ENCODE measurements around the gene BMPR1A. TPM values are rescaled to one million over a fixed set of nuclear protein-coding genes. Genes with fewer than 3 reads are reported as not detected.

The BMPR1A gene
- total and polyA plus RNA-seq, 2 experiments from 2014 or later, result 14.2 to 82.5 TPM

DNA sequence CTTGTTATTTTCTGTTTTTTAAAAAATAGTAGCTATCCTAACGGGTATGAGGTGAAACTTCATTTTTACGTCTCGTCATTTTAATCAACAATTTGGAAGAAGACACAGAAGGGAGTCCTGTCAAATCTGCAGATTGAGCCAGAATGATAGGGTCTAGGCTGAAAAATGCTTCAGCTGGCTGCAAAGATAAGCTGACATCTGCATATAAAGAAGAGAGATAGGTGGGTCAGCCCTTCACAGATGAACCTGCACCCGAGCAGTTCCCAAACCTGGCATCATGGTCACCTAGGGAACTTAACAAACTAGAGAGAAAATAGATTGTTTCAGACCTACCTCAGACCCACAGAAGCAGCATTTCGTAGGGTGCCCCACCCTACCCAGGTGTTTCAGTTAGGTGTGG lies 35.2 kb upstream of the BMPR1A start:
- TF ChIP-seq EZH2phosphoT487 (IDR thresholded peaks at IDR 0.05; ENCODE audit: unreplicated experiment) (no peak), EZH2 (IDR thresholded peaks at IDR 0.05; ENCODE audit: low read depth, unreplicated experiment) (no peak), STAT1 (IDR thresholded peaks at IDR 0.05; ENCODE audit: unreplicated experiment) (no peak), CREB1 (CRISPR knock-in tag; IDR thresholded peaks at IDR 0.05; ENCODE audit: low read depth) (no peak)
- TF ChIP-seq, protein P1, sequence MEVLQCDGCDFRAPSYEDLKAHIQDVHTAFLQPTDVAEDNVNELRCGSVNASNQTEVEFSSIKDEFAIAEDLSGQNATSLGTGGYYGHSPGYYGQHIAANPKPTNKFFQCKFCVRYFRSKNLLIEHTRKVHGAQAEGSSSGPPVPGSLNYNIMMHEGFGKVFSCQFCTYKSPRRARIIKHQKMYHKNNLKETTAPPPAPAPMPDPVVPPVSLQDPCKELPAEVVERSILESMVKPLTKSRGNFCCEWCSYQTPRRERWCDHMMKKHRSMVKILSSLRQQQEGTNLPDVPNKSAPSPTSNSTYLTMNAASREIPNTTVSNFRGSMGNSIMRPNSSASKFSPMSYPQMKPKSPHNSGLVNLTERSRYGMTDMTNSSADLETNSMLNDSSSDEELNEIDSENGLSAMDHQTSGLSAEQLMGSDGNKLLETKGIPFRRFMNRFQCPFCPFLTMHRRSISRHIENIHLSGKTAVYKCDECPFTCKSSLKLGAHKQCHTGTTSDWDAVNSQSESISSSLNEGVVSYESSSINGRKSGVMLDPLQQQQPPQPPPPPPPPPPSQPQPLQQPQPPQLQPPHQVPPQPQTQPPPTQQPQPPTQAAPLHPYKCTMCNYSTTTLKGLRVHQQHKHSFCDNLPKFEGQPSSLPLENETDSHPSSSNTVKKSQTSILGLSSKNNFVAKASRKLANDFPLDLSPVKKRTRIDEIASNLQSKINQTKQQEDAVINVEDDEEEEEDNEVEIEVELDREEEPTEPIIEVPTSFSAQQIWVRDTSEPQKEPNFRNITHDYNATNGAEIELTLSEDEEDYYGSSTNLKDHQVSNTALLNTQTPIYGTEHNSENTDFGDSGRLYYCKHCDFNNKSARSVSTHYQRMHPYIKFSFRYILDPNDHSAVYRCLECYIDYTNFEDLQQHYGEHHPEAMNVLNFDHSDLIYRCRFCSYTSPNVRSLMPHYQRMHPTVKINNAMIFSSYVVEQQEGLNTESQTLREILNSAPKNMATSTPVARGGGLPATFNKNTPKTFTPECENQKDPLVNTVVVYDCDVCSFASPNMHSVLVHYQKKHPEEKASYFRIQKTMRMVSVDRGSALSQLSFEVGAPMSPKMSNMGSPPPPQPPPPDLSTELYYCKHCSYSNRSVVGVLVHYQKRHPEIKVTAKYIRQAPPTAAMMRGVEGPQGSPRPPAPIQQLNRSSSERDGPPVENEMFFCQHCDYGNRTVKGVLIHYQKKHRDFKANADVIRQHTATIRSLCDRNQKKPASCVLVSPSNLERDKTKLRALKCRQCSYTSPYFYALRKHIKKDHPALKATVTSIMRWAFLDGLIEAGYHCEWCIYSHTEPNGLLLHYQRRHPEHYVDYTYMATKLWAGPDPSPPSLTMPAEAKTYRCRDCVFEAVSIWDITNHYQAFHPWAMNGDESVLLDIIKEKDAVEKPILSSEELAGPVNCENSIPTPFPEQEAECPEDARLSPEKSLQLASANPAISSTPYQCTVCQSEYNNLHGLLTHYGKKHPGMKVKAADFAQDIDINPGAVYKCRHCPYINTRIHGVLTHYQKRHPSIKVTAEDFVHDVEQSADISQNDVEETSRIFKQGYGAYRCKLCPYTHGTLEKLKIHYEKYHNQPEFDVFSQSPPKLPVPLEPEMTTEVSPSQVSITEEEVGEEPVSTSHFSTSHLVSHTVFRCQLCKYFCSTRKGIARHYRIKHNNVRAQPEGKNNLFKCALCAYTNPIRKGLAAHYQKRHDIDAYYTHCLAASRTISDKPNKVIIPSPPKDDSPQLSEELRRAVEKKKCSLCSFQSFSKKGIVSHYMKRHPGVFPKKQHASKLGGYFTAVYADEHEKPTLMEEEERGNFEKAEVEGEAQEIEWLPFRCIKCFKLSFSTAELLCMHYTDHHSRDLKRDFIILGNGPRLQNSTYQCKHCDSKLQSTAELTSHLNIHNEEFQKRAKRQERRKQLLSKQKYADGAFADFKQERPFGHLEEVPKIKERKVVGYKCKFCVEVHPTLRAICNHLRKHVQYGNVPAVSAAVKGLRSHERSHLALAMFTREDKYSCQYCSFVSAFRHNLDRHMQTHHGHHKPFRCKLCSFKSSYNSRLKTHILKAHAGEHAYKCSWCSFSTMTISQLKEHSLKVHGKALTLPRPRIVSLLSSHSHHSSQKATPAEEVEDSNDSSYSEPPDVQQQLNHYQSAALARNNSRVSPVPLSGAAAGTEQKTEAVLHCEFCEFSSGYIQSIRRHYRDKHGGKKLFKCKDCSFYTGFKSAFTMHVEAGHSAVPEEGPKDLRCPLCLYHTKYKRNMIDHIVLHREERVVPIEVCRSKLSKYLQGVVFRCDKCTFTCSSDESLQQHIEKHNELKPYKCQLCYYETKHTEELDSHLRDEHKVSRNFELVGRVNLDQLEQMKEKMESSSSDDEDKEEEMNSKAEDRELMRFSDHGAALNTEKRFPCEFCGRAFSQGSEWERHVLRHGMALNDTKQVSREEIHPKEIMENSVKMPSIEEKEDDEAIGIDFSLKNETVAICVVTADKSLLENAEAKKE (CRISPR knock-in tag; IDR thresholded peaks at IDR 0.05), result no peak
- H3K27me3 Mint-ChIP-seq (ENCODE audit: insufficient read depth, low read depth, poor library complexity), result no peaks in the 10 kb centered on the region
- H3K9me2 ChIP-seq (ENCODE audit: insufficient read depth), result peaks cover 4% of the 10 kb centered on the region; the same call in 1 of the 2 replicates
- no peaks in the 10 kb centered on the region for H4K20me1 ChIP-seq (replicated peaks; ENCODE audit: insufficient read depth)
- H3K4me1 Mint-ChIP-seq, result peaks cover 8% of the 10 kb centered on the region
- H3K27ac Mint-ChIP-seq, result no peak overlapping the region
- no peak overlapping the region for H3K4me3 ChIP-seq
- no peak overlapping the region for H3K27ac ChIP-seq (ENCODE audit: low read depth)
- no peaks in the 10 kb centered on the region for H3K36me3 ChIP-seq (ENCODE audit: insufficient read depth)
- ATAC-seq, result no peak
- no peak overlapping the region for H3K4me2 ChIP-seq
- no peaks in the 10 kb centered on the region for H3K36me3 Mint-ChIP-seq (ENCODE audit: low read depth)
- DNase-seq (ENCODE audit: low spot score), result no peak
- H3F3A ChIP-seq (replicated peaks; ENCODE audit: low read depth), result no peaks in the 10 kb centered on the region
- H3K4me1 ChIP-seq (ENCODE audit: insufficient read depth), result no peaks in the 10 kb centered on the region; the same call in 1 of the 2 replicates
- no peaks in the 10 kb centered on the region for H3K79me2 ChIP-seq (replicated peaks; ENCODE audit: insufficient read depth)
- no peak overlapping the region for H3K4me3 Mint-ChIP-seq
- no peaks in the 10 kb centered on the region for H3K27me3 ChIP-seq (ENCODE audit: insufficient read depth)
- no peaks in the 10 kb centered on the region for H3K9me3 Mint-ChIP-seq
- peak overlapping the region; percentile 77 for H2AFZ ChIP-seq

DNA sequence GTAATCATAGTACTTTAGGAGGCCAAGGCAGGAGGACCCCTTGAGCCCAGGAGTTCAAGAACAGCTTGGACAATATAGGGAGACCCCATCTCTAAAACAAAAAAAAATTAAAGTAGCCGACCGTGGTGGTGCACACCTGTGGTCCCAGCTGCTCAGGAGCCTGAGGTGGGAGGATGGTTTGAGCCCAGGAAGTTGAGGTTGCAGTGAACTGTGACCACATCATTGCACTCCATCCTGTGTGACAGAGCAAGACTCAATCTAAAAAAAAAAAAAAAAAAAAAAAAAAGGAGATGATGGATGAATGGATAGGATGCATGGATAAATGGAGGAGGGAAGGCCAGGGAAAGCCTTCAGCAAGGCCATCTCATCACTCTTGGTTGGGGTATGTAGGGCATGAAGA lies 33.4 kb upstream of the BMPR1A start:
- ATAC-seq (no peak), DNase-seq (ENCODE audit: low spot score) (no peak)
- Histone ChIP-seq H2AFZ (no peak overlapping the region), H3K27me3 (ENCODE audit: insufficient read depth) (no peaks in the 10 kb centered on the region), H3K4me3 (no peak overlapping the region), H3K79me2 (replicated peaks; ENCODE audit: insufficient read depth) (no peaks in the 10 kb centered on the region), H3F3A (replicated peaks; ENCODE audit: low read depth) (no peaks in the 10 kb centered on the region), H3K4me1 (ENCODE audit: insufficient read depth) (no peaks in the 10 kb centered on the region; the same call in 1 of the 2 replicates), H3K4me2 (no peak overlapping the region), H3K9me2 (ENCODE audit: insufficient read depth) (peaks cover 4% of the 10 kb centered on the region; the same call in 1 of the 2 replicates), H3K27ac (ENCODE audit: low read depth) (no peak overlapping the region), H4K20me1 (replicated peaks; ENCODE audit: insufficient read depth) (no peaks in the 10 kb centered on the region), H3K36me3 (ENCODE audit: insufficient read depth) (no peaks in the 10 kb centered on the region)
- no peak for TF ChIP-seq EZH2 (IDR thresholded peaks at IDR 0.05; ENCODE audit: low read depth, unreplicated experiment)
- TF ChIP-seq JUNB (IDR thresholded peaks at IDR 0.05; ENCODE audit: unreplicated experiment), result no peak
- TF ChIP-seq, protein P2, sequence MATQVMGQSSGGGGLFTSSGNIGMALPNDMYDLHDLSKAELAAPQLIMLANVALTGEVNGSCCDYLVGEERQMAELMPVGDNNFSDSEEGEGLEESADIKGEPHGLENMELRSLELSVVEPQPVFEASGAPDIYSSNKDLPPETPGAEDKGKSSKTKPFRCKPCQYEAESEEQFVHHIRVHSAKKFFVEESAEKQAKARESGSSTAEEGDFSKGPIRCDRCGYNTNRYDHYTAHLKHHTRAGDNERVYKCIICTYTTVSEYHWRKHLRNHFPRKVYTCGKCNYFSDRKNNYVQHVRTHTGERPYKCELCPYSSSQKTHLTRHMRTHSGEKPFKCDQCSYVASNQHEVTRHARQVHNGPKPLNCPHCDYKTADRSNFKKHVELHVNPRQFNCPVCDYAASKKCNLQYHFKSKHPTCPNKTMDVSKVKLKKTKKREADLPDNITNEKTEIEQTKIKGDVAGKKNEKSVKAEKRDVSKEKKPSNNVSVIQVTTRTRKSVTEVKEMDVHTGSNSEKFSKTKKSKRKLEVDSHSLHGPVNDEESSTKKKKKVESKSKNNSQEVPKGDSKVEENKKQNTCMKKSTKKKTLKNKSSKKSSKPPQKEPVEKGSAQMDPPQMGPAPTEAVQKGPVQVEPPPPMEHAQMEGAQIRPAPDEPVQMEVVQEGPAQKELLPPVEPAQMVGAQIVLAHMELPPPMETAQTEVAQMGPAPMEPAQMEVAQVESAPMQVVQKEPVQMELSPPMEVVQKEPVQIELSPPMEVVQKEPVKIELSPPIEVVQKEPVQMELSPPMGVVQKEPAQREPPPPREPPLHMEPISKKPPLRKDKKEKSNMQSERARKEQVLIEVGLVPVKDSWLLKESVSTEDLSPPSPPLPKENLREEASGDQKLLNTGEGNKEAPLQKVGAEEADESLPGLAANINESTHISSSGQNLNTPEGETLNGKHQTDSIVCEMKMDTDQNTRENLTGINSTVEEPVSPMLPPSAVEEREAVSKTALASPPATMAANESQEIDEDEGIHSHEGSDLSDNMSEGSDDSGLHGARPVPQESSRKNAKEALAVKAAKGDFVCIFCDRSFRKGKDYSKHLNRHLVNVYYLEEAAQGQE (IDR thresholded peaks at IDR 0.05; ENCODE audit: unreplicated experiment), result no peak
- no peak for TF ChIP-seq NANOG (IDR thresholded peaks at IDR 0.05; ENCODE audit: borderline replicate concordance)
- H3K9me3 Mint-ChIP-seq, result no peaks in the 10 kb centered on the region
- H3K36me3 Mint-ChIP-seq (ENCODE audit: low read depth), result no peaks in the 10 kb centered on the region
- no peak overlapping the region for H3K4me3 Mint-ChIP-seq
- no peaks in the 10 kb centered on the region for H3K27me3 Mint-ChIP-seq (ENCODE audit: insufficient read depth, low read depth, poor library complexity)
- H3K4me1 Mint-ChIP-seq, result peaks cover 8% of the 10 kb centered on the region
- H3K27ac Mint-ChIP-seq, result no peak overlapping the region
